Ovary (tissue), 9 donors: Measurements from ENCODE around the gene SLC2A10. TPM values are rescaled to one million over a fixed set of nuclear protein-coding genes. Genes with fewer than 3 reads are reported as not detected.

ENCODE experiments used
- DNase-seq, 5 donors: peaks; one replicate each; pipeline ENCODE4 v3.0.0-alpha.2; 2019 to 2020
- H3K27ac ChIP-seq, 2 donors: fragments of 200-600 bp; one replicate each; pipeline versions ENCODE4 v1.5.1 to v1.8.0; 2019 to 2022
- H3K27me3 ChIP-seq: fragments of 200-600 bp; one replicate; pipeline ENCODE4 v1.8.0; 2022
- H3K36me3 ChIP-seq: fragments of 200-600 bp; sonication (generic); one replicate; pipeline ENCODE4 v1.5.1; 2019
- H3K4me1 ChIP-seq: one replicate; pipeline ENCODE4 v1.8.1; 2013; ENCODE audit warnings: mild to moderate bottlenecking, moderate library complexity; ENCODE audit not compliant: insufficient read depth
- H3K4me3 ChIP-seq: fragments of 200-600 bp; sonication (generic); one replicate; pipeline ENCODE4 v1.5.1; 2017
- H3K9me3 ChIP-seq, 2 donors: fragments of 200-600 bp in 1 of 2; sonication (generic) in 1 of 2; one replicate each; pipeline versions ENCODE4 v1.5.1 to v1.8.1; 2013 to 2019; ENCODE audit warnings: mild to moderate bottlenecking in 1 of 2, moderate library complexity in 1 of 2
- CTCF ChIP-seq, 3 donors: fragments of 450-650 bp in 2 of 3; fragments of 200-600 bp in 1 of 3; IDR thresholded peaks; one replicate each; pipeline versions ENCODE4 v1.5.1 to v1.8.0; 2016 to 2022; ENCODE audit warnings: antibody characterized with exemption in 3 of 3, mild to moderate bottlenecking in 1 of 3
- EP300 ChIP-seq: sonication (generic); formaldehyde crosslinking; IDR thresholded peaks from one replicate; pipeline ENCODE4 v1.6.1; 2017; ENCODE audit warnings: antibody characterized with exemption
- POLR2A ChIP-seq: fragments of 450-650 bp; IDR thresholded peaks from one replicate; pipeline ENCODE4 v1.6.1; 2017; ENCODE audit warnings: antibody characterized with exemption, mild to moderate bottlenecking, moderate library complexity
- WGBS, 3 donors: extraction: QIAGEN DNeasy Blood & Tissue Kit in 1 of 3; methylation state at CpG; one replicate each; pipeline versions ENCODE4 v1.1.5 to v1.1.7; 2013 to 2017; 5-methylcytosine and 5-hydroxymethylcytosine counted together
- intact Hi-C, 4 donors: fragments of 100-400 bp; cut with DNase I; formaldehyde crosslinking; loops; one replicate each; pipeline versions ENCODE4 v1.11.0 to v1.15.1; 2022 to 2023
- polyA plus RNA-seq, 2 donors: library from polyadenylated mRNA; stranded (reverse); fragments of 200-250 nt in 1 of 2; fragments of 350-450 nt in 1 of 2; fragmentation: Illumina TruSeq in 1 of 2; extraction: RNeasy Lipid Tissue Mini Kit (QIAGEN cat#74804) in 1 of 2; gene quantifications; one replicate each; pipeline ENCODE4 v1.2.3, GENCODE V29; 2013 to 2014
- total RNA-seq, 7 donors: library from RNA; depleted of rRNA in 2 of 7; stranded (reverse); fragments of >200 nt in 2 of 7; fragmentation: NEBNext Ultra II Directional in 3 of 7; extraction: Animal tissue kit (Norgen Biotek cat#: 25700) in 3 of 7; gene quantifications; one replicate each; pipeline versions ENCODE4 v1.1.0 to v1.2.4, GENCODE V29; 2016 to 2023
- donor health status: DM: no; HTN: no; CAD: no; lungs with moderate emphysema.
- donor health status: DM: no; HTN: no; CAD: no.
- donor health status: Bipolar disorder and iron deficiency.
- donor health status: DM: yes; HTN: yes; CAD: no.
- donor health status: DM: no; HTN: no; CAD: no.
- donor health status: DM: yes; HTN: yes; CAD: no.

The SLC2A10 gene
- total and polyA plus RNA-seq, 9 donors: 7.3 to 27.7 (median 15.1) TPM

DNA sequence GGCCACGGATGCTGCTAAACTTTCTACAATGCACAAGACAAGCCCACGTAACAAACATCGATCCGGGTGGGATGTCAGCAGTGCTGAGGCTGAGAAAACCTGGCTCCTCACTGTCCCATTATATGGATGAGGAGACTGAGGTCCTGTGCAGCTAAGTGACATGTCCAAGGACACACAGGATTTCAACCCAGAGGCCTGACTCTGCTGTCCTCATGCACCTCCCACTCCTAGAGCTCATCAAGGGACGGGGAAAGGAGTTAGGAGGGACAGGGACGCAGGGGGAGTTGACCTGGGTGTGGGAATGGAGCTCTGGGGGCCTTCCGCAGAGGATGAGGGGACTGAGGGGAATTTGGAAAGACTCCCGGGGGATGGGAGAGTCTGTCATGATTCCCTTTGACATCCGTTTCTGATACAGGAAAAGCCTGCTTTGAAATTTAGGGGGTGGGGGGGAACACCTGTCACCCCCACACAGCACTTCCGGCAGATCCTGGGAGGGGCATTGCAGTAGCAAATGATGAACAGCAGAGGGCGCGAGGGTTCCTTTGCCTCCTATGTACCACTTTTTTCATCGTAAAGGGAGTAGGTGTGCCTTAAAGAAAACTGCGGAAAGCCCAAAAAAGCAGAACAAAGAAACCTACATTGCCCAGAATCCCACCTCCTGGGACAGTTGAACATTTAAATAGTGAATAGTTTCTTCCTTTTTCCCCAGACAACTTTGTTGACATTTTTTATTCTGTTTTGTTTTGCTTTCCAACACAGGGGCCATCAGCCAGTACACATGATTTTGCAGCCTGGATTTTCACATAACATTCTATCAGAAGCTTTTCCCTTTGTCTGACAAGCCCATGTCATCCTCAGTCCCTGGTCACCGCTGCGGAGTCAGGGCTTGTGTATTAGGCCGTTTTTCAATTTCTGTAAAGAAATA, 48.6 kb downstream of the SLC2A10 start:
- no peaks in the 10 kb centered on the region for H3K9me3 ChIP-seq
- WGBS, 3 donors: 31 to 42% (median 36%) methylated on average over 17 of the region's 17 CpGs
- no peaks in the 10 kb centered on the region for H3K4me1 ChIP-seq
- TF ChIP-seq CTCF (IDR thresholded peaks at IDR 0.05) (peak in 2 of 3 donors; percentile 13 to 24), EP300 (no peak), POLR2A (no peak)
- H3K4me3 ChIP-seq: no peak overlapping the region
- no peaks in the 10 kb centered on the region for H3K36me3 ChIP-seq
- peak in 4 of 5 donors; percentile 31 to 53 (median 40) for DNase-seq
- intact Hi-C loops: no loop called here
- no peak overlapping the region for H3K27ac ChIP-seq
- H3K27me3 ChIP-seq: no peaks in the 10 kb centered on the region

DNA sequence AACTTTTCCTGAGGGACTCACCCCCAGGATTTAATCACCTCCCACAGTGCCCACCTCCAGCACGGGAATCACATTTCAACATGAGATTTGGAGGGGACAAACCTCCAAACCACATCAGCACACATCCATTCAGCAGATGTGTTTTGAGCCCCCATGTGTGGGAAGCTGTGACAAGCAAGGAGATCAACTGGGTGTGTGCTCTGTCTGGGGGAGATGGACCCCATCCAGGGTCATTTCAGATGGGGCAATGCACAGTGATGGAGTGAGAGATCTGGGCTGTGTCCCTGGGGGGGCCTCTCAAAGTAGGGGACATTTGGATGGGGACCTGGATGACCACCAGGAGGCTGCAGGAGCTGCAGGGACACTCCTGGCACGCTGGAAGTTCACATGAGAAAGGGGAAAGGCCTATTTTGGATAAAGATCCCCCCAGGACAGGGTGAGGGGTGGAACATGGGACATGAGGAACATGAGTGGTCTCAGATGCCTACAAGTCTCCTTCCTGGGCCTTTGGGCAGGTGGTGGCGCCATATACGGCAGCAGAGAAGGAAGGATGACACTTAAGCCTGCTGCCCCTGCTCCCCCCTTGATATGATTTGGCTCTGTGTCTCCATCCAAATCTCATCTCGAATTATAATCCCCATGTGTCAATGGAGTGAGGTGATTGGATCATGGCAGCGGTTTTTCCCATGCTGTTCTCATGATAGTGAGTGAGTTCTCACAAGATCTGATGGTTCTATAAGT, 49.6 kb downstream of the SLC2A10 start:
- Histone ChIP-seq H3K9me3 (no peaks in the 10 kb centered on the region), H3K27me3 (no peaks in the 10 kb centered on the region), H3K4me3 (no peak overlapping the region), H3K27ac (no peak overlapping the region), H3K36me3 (no peaks in the 10 kb centered on the region), H3K4me1 (no peaks in the 10 kb centered on the region)
- no peak for DNase-seq
- intact Hi-C loops: no loop called here
- no peak for TF ChIP-seq POLR2A
- 86 to 88% (median 86%) methylated on average over 6 of the region's 6 CpGs for WGBS, 3 donors

- no peaks in the 10 kb centered on the region for H3K27me3 ChIP-seq
- DNase-seq: no peak
- no peak for TF ChIP-seq CTCF (IDR thresholded peaks at IDR 0.05)
- no peak for TF ChIP-seq POLR2A
- TF ChIP-seq EP300: no peak
- H3K27ac ChIP-seq: no peak overlapping the region
- H3K4me3 ChIP-seq: no peak overlapping the region
- H3K36me3 ChIP-seq: no peaks in the 10 kb centered on the region
- H3K4me1 ChIP-seq: no peaks in the 10 kb centered on the region
- WGBS, 3 donors: 85 to 90% (median 85%) methylated on average over 9 of the region's 9 CpGs
- intact Hi-C loops: no loop called here
- no peaks in the 10 kb centered on the region for H3K9me3 ChIP-seq
Measured at GRCh38 chr20:46761566-46761965, 52.1 kb downstream of the SLC2A10 start.

- DNase-seq: no peak
- Histone ChIP-seq H3K4me3 (no peak overlapping the region), H3K4me1 (no peaks in the 10 kb centered on the region), H3K9me3 (no peaks in the 10 kb centered on the region), H3K36me3 (no peaks in the 10 kb centered on the region), H3K27ac (no peak overlapping the region), H3K27me3 (no peaks in the 10 kb centered on the region)
- TF ChIP-seq EP300 (no peak), CTCF (IDR thresholded peaks at IDR 0.05) (no peak), POLR2A (no peak)
- intact Hi-C loops: no loop called here
- WGBS, 3 donors: 84 to 93% (median 88%) methylated on average over 4 of the region's 4 CpGs
Measured at GRCh38 chr20:46764068-46764467, 54.6 kb downstream of the SLC2A10 start.
